ENCODE data around the gene FBXW5. TPM values are rescaled to one million over a fixed set of nuclear protein-coding genes. Genes with fewer than 3 reads are reported as not detected.

The FBXW5 gene
- total and polyA plus RNA-seq, 9 of the 15 experiments (the other 6 are each of a cell fraction or from before 2014, with no cell fraction given), result 0.21 to 128 (median 37.0) TPM

DNA sequence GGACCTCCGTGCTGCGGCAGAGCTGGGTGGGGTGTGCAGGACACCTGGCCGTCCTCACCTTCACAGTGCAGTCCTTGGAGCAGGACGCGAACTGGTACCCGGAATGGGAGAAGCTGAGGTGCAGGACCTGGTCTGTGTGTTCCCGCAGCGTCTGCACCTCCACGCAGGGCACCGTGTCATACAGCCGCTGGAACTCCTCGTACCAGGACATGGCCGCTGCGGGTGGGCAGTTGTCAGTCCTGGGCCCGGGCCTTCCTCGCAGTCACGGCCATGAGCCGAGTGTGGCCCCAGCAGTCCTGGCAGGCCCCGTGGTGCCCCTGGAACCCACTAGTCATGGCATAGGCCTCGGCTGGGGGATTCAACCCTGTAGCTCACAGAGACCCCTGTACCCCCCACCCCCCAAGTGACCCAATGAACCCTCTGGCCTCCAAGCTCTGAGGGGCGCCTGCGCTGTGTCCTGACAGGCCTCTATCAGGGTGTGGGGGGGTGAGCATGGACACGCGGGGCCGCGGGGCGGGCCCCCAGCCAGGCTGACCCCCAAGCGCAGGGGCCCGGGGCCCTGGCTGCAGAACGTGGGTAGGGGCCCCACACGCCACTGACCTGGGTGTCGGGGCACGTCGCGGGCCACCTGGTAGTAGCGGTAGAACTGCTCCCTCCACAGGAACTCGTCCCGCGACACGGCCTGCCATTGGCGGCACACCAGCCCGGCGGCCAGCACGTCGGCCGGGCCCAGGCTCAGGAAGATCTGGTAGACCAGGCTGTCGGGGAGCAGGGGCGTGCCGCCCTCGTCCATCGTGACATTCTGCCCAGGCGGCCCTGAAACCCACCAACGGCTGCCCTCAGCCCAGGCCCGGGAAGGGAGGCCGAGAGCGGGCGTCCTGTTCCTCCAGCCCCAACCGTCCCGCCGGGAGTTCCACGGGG, 987 bp downstream of the FBXW5 start (continued):
- TF ChIP-seq NRF1 (conservative IDR thresholded peaks at IDR 0.05 in 1 of 2, IDR thresholded peaks at IDR 0.05 in 1 of 2) (peak; percentile 51 to 60; a peak in 3 of 4 replicates), HMG20B (CRISPR knock-in tag; IDR thresholded peaks at IDR 0.05) (no peak), ZNF143 (CRISPR knock-in tag; IDR thresholded peaks at IDR 0.05) (no peak), ZKSCAN3 (CRISPR knock-in tag; IDR thresholded peaks at IDR 0.05) (no peak), PRMT5 (CRISPR knock-in tag; IDR thresholded peaks at IDR 0.05) (no peak), HSF4 (CRISPR knock-in tag; IDR thresholded peaks at IDR 0.05; ENCODE audit: borderline replicate concordance) (no peak), CEBPG (CRISPR knock-in tag; IDR thresholded peaks at IDR 0.05) (no peak), CEBPG (tag; conservative IDR thresholded peaks at IDR 0.05 in 1 of 2, IDR thresholded peaks at IDR 0.05 in 1 of 2) (no peak), ZNF175 (CRISPR knock-in tag; IDR thresholded peaks at IDR 0.05; ENCODE audit: low read depth) (no peak), ZNF830 (CRISPR knock-in tag; IDR thresholded peaks at IDR 0.05) (0 out of 2 replicates have a peak, but pooled peaks have one; percentile 17), CSDE1 (IDR thresholded peaks at IDR 0.05) (no peak), YBX1 (IDR thresholded peaks at IDR 0.05) (no peak), PURB (CRISPR knock-in tag; IDR thresholded peaks at IDR 0.05; ENCODE audit: low read depth) (no peak), MCM5 (IDR thresholded peaks at IDR 0.05; ENCODE audit: low read depth) (no peak), ELF4 (CRISPR knock-in tag; IDR thresholded peaks at IDR 0.05) (peak; percentile 49; the same call in 1 of the 2 replicates)
- TF ChIP-seq, protein P1, sequence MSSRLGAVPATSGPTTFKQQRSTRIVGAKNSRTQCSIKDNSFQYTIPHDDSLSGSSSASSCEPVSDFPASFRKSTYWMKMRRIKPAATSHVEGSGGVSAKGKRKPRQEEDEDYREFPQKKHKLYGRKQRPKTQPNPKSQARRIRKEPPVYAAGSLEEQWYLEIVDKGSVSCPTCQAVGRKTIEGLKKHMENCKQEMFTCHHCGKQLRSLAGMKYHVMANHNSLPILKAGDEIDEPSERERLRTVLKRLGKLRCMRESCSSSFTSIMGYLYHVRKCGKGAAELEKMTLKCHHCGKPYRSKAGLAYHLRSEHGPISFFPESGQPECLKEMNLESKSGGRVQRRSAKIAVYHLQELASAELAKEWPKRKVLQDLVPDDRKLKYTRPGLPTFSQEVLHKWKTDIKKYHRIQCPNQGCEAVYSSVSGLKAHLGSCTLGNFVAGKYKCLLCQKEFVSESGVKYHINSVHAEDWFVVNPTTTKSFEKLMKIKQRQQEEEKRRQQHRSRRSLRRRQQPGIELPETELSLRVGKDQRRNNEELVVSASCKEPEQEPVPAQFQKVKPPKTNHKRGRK (tag; IDR thresholded peaks at IDR 0.05), result no peak
- TF ChIP-seq, protein P2, sequence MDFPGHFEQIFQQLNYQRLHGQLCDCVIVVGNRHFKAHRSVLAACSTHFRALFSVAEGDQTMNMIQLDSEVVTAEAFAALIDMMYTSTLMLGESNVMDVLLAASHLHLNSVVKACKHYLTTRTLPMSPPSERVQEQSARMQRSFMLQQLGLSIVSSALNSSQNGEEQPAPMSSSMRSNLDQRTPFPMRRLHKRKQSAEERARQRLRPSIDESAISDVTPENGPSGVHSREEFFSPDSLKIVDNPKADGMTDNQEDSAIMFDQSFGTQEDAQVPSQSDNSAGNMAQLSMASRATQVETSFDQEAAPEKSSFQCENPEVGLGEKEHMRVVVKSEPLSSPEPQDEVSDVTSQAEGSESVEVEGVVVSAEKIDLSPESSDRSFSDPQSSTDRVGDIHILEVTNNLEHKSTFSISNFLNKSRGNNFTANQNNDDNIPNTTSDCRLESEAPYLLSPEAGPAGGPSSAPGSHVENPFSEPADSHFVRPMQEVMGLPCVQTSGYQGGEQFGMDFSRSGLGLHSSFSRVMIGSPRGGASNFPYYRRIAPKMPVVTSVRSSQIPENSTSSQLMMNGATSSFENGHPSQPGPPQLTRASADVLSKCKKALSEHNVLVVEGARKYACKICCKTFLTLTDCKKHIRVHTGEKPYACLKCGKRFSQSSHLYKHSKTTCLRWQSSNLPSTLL (IDR thresholded peaks at IDR 0.05), result no peak

Data from K562 (cell line).